Large intestine (tissue), 3 donors: ENCODE data around the gene LRGUK. TPM values are rescaled to one million over a fixed set of nuclear protein-coding genes. Genes with fewer than 3 reads are reported as not detected.

Source experiments
- DNase-seq, 2 donors: peaks; one replicate each; pipeline versions ENCODE4 v3.0.0 to v3.0.0-alpha.2; 2013
- H3K27ac ChIP-seq: one replicate; pipeline ENCODE4 v1.5.1; 2013; ENCODE audit warnings: low read length
- H3K27me3 ChIP-seq: 2 replicates; pipeline ENCODE4 v1.6.1; 2013; ENCODE audit warnings: low read length; ENCODE audit not compliant: control insufficient read depth, insufficient read depth
- H3K36me3 ChIP-seq: 2 replicates; pipeline ENCODE4 v1.6.1; 2013; ENCODE audit warnings: low read length; ENCODE audit not compliant: control insufficient read depth, insufficient read depth
- H3K4me1 ChIP-seq: one replicate; pipeline ENCODE4 v1.6.1; 2013; ENCODE audit warnings: low read length; ENCODE audit not compliant: control insufficient read depth, insufficient read depth
- H3K4me3 ChIP-seq: one replicate; pipeline ENCODE4 v1.5.1; 2013; ENCODE audit warnings: low read length
- H3K9me3 ChIP-seq: one replicate; pipeline ENCODE4 v1.6.1; 2013; ENCODE audit warnings: mild to moderate bottlenecking, low read depth, low read length, moderate library complexity; ENCODE audit not compliant: control insufficient read depth
- WGBS: methylation state at CpG from one replicate; pipeline ENCODE4 v1.1.5; 2013; ENCODE audit warnings: low lambda C conversion rate; ENCODE audit not compliant: insufficient coverage; 5-methylcytosine and 5-hydroxymethylcytosine counted together
- polyA plus RNA-seq: library from polyadenylated mRNA; unstranded; fragments of 120-200 nt; gene quantifications from one replicate; pipeline ENCODE4 v1.2.1, GENCODE V29; 2013

The LRGUK gene
- polyA plus RNA-seq, 1 donor: 0.30 TPM

- DNase-seq: no peak
- no peaks in the 10 kb centered on the region for H3K4me1 ChIP-seq
- no peaks in the 10 kb centered on the region for H3K36me3 ChIP-seq
- no peaks in the 10 kb centered on the region for H3K27me3 ChIP-seq
- H3K4me3 ChIP-seq: no peak overlapping the region
- H3K9me3 ChIP-seq: no peaks in the 10 kb centered on the region
- WGBS: 77% methylated on average over 5 of the region's 5 CpGs
- no peak overlapping the region for H3K27ac ChIP-seq
Measured at GRCh38 chr7:134155871-134156270, 28.7 kb downstream of the LRGUK start.

GRCh38 chr7:134165252-134165651 is 38.1 kb downstream of the LRGUK start:
- Histone ChIP-seq H3K27ac (no peak overlapping the region), H3K9me3 (no peaks in the 10 kb centered on the region), H3K4me3 (no peak overlapping the region), H3K4me1 (no peaks in the 10 kb centered on the region), H3K27me3 (no peaks in the 10 kb centered on the region), H3K36me3 (no peaks in the 10 kb centered on the region)
- WGBS: no CpG with 5 or more reads among the region's 3 CpGs
- DNase-seq: no peak

DNA sequence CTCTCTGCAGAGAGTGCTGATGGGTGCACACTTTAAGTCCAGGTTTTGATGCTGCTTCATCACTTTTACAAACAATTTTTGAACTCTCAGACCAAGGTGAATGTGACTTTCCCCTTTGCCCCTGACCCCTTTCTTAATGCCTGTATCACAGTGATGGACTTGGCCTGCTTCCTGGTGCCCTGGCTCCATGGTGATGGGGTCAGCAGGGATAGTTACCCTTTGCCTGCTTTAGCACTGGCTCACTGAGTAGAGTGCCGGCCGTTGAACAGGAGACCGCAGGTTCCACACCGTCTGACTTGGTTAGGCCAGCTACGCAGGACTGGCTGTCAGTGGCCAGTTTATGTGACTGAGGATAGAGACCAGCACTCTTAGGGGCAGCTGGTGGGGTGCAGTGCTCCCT is 40.1 kb downstream of the LRGUK start:
- H3K36me3 ChIP-seq: no peaks in the 10 kb centered on the region
- H3K9me3 ChIP-seq: no peaks in the 10 kb centered on the region
- H3K4me1 ChIP-seq: no peaks in the 10 kb centered on the region
- H3K27me3 ChIP-seq: no peaks in the 10 kb centered on the region
- no CpG with 5 or more reads among the region's 5 CpGs for WGBS
- H3K27ac ChIP-seq: no peak overlapping the region
- DNase-seq: no peak
- H3K4me3 ChIP-seq: no peak overlapping the region

DNA sequence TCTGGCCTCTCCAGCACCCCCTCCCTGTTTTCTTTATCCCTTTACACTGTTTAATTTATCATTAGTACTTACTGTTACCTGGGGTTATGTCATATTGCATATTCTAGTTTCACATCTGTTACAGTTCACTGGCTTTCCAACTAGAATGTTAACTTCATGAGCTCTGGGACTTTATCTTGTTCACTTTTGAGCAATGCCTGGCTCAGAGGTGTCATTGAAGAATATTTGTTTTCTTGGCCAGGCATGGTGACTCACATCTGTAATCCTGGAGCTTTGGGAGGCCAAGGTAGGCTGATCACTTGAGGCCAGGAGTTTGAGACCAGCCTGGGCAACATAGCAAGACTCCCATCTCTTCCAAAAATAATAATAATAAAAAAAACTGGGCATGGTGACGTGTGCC is 40.7 kb downstream of the LRGUK start:
- WGBS: no CpG with 5 or more reads among the region's 1 CpG
- no peaks in the 10 kb centered on the region for H3K36me3 ChIP-seq
- H3K27me3 ChIP-seq: no peaks in the 10 kb centered on the region
- H3K4me1 ChIP-seq: no peaks in the 10 kb centered on the region
- H3K4me3 ChIP-seq: no peak overlapping the region
- H3K9me3 ChIP-seq: no peaks in the 10 kb centered on the region
- H3K27ac ChIP-seq: no peak overlapping the region
- no peak for DNase-seq

GRCh38 chr7:134174795-134175261 is 47.7 kb downstream of the LRGUK start:
- Histone ChIP-seq H3K27me3 (no peaks in the 10 kb centered on the region), H3K36me3 (no peaks in the 10 kb centered on the region), H3K4me1 (no peaks in the 10 kb centered on the region), H3K4me3 (no peak overlapping the region), H3K9me3 (no peaks in the 10 kb centered on the region), H3K27ac (peak overlapping the region; percentile 48)
- 45% methylated on average over 2 of the region's 2 CpGs for WGBS
- peak; percentile 70 to 84 for DNase-seq

DNA sequence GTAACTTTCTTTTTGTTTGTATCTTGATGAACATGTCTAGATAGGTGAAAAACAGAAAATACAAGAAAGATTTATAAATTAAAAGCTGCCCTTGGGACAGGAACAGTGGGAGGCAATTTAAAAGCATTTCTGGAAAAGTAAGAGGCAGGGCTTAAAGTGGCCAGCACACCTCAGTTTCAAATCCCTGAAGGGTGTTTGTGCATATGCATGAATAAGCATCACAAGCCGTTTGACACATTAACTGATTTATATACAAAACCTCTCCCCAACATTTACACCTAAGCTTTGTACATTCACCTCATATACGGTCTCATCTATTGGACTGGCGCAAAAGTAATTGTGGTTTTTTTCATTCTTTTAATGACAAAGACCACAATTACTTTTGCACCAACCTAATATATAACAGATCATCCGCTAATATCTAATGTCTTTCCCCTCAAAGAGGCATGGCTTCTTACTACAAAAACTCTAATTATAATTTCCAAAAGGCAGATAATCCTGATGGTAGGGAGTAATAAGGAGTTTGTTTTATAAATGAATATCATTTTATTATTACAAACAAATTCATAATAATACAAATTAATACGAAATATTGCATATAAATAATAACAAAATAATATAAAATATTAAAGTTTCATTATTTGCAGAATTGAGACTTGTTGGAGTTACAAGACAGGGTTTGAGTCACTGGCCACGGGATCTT is 48.3 kb downstream of the LRGUK start:
- WGBS: 100% methylated on average over 3 of the region's 6 CpGs

DNA sequence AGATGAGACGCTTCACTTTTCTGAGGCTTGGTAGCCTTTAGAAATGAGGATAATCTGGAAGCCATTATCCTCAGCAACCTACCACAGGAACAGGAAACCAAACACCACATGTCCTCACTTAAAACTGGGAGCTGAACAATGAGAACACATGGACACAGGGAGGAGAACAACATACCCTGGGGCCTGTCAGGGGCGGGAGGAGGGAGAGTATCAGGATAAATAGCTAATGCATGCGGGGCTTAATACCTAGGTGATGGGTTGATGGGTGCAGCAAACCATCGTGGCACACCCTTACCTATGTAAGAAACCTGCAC is 48.9 kb downstream of the LRGUK start:
- WGBS: no CpG with 5 or more reads among the region's 4 CpGs
- no peak overlapping the region for H3K27ac ChIP-seq
- H3K36me3 ChIP-seq: no peaks in the 10 kb centered on the region
- no peak overlapping the region for H3K4me3 ChIP-seq
- H3K27me3 ChIP-seq: no peaks in the 10 kb centered on the region
- H3K9me3 ChIP-seq: no peaks in the 10 kb centered on the region
- no peak for DNase-seq
- H3K4me1 ChIP-seq: no peaks in the 10 kb centered on the region

More for the DNA sequence above, 48.3 kb downstream of the LRGUK start:
- peak overlapping the region; percentile 48 for H3K27ac ChIP-seq
- no peaks in the 10 kb centered on the region for H3K27me3 ChIP-seq
- DNase-seq: no peak
- H3K36me3 ChIP-seq: no peaks in the 10 kb centered on the region
- H3K9me3 ChIP-seq: no peaks in the 10 kb centered on the region
- H3K4me1 ChIP-seq: no peaks in the 10 kb centered on the region
- no peak overlapping the region for H3K4me3 ChIP-seq

- Histone ChIP-seq H3K27ac (no peak overlapping the region), H3K27me3 (no peaks in the 10 kb centered on the region), H3K36me3 (no peaks in the 10 kb centered on the region), H3K4me1 (no peaks in the 10 kb centered on the region), H3K4me3 (no peak overlapping the region), H3K9me3 (no peaks in the 10 kb centered on the region)
- WGBS: 80% methylated on average over 1 of the region's 6 CpGs
- DNase-seq: no peak
Measured at GRCh38 chr7:134179036-134180011, 52.2 kb downstream of the LRGUK start.

DNA sequence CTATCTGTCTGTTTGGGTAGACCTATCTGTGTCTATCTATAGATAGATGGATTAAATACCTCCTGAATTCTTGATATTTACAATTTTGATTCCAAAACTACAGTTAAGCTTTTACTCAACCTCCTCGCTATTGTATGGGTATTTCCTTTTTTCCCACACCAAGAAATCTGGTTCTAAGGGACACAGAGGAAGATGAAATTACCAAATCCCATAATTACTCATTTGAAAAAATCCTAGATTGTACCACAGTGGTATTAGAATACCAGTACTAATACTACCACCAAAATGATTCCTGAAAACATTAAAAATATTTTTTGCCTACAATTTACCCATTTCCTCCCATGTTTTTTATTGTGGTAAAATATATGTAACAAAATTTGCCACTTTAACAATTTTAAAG is 53.2 kb downstream of the LRGUK start:
- Histone ChIP-seq H3K4me3 (no peak overlapping the region), H3K27ac (no peak overlapping the region), H3K9me3 (no peaks in the 10 kb centered on the region), H3K27me3 (no peaks in the 10 kb centered on the region), H3K4me1 (no peaks in the 10 kb centered on the region), H3K36me3 (no peaks in the 10 kb centered on the region)
- WGBS: 80% methylated on average over 1 of the region's 1 CpG
- DNase-seq: no peak

- 100% methylated on average over 1 of the region's 3 CpGs for WGBS
- no peaks in the 10 kb centered on the region for H3K27me3 ChIP-seq
- no peaks in the 10 kb centered on the region for H3K9me3 ChIP-seq
- H3K27ac ChIP-seq: no peak overlapping the region
- H3K4me1 ChIP-seq: no peaks in the 10 kb centered on the region
- no peak for DNase-seq
- no peak overlapping the region for H3K4me3 ChIP-seq
- H3K36me3 ChIP-seq: no peaks in the 10 kb centered on the region
Measured at GRCh38 chr7:134182078-134182477, 54.9 kb downstream of the LRGUK start.
